H7 (cell line): ENCODE results near the gene PISD. TPM values are rescaled to one million over a fixed set of nuclear protein-coding genes. Genes with fewer than 3 reads are reported as not detected.

Experiments
- DNase-seq: peaks from one replicate; pipeline ENCODE4 v3.0.0; 2012
- H3K27me3 ChIP-seq: 2 replicates; pipeline ENCODE4 v1.6.0; 2011; ENCODE audit warnings: mild to moderate bottlenecking, low read length; ENCODE audit not compliant: control insufficient read depth, insufficient read depth
- H3K36me3 ChIP-seq: replicated peaks from 2 replicates; pipeline ENCODE4 v1.5.1; 2011; ENCODE audit warnings: low read length; ENCODE audit not compliant: control insufficient read depth, insufficient read depth
- H3K4me3 ChIP-seq: 2 replicates; pipeline ENCODE4 v1.5.1; 2011; ENCODE audit warnings: low read depth, mild to moderate bottlenecking, control low read depth, low read length, moderate library complexity; ENCODE audit not compliant: insufficient read depth
- total RNA-seq: library from RNA; depleted of rRNA; stranded (reverse); fragments of >200 nt; shearing (Covaris generic); gene quantifications from 2 replicates; pipeline ENCODE4 v1.2.3, GENCODE V29; 2014

PISD gene
- total RNA-seq, 1 experiment from 2014 or later = 70.2 TPM

- Histone ChIP-seq H3K27me3 (no peaks in the 10 kb centered on the region), H3K4me3 (no peak overlapping the region), H3K36me3 (peaks cover 1% of the 10 kb centered on the region; the same call in 1 of the 2 replicates)
- no peak for DNase-seq
Measured at GRCh38 chr22:31639436-31640039, 22.5 kb downstream of the PISD start.

- Histone ChIP-seq H3K27me3 (no peaks in the 10 kb centered on the region), H3K4me3 (no peak overlapping the region), H3K36me3 (peaks cover 1% of the 10 kb centered on the region; the same call in 1 of the 2 replicates)
- peak; percentile 35 for DNase-seq
Measured at GRCh38 chr22:31637891-31638618, 24.0 kb downstream of the PISD start.

GRCh38 chr22:31637447-31637890 is 24.5 kb downstream of the PISD start:
- no peak overlapping the region for H3K4me3 ChIP-seq
- H3K36me3 ChIP-seq = peaks cover 1% of the 10 kb centered on the region; the same call in 1 of the 2 replicates
- no peaks in the 10 kb centered on the region for H3K27me3 ChIP-seq
- DNase-seq = peak; percentile 36

GRCh38 chr22:31635638-31636306 is 26.2 kb downstream of the PISD start:
- H3K4me3 ChIP-seq = no peak overlapping the region
- H3K27me3 ChIP-seq = no peaks in the 10 kb centered on the region
- peaks cover 1% of the 10 kb centered on the region; the same call in 1 of the 2 replicates for H3K36me3 ChIP-seq
- no peak for DNase-seq

GRCh38 chr22:31631436-31631835 is 30.6 kb downstream of the PISD start:
- peak; percentile 58 for DNase-seq
- Histone ChIP-seq H3K27me3 (no peaks in the 10 kb centered on the region), H3K4me3 (peak overlapping the region; percentile 88), H3K36me3 (no peaks in the 10 kb centered on the region; the same call in none of the 2 replicates)

GRCh38 chr22:31630331-31631329 is 31.4 kb downstream of the PISD start:
- Histone ChIP-seq H3K27me3 (no peaks in the 10 kb centered on the region), H3K36me3 (no peaks in the 10 kb centered on the region; the same call in none of the 2 replicates), H3K4me3 (peak overlapping the region; percentile 88)
- peak; percentile 98 for DNase-seq

GRCh38 chr22:31629741-31630184 is 32.3 kb downstream of the PISD start:
- Histone ChIP-seq H3K27me3 (no peaks in the 10 kb centered on the region), H3K36me3 (no peaks in the 10 kb centered on the region; the same call in none of the 2 replicates), H3K4me3 (peak overlapping the region; percentile 88)
- no peak for DNase-seq

- Histone ChIP-seq H3K4me3 (no peak overlapping the region), H3K27me3 (no peaks in the 10 kb centered on the region), H3K36me3 (no peaks in the 10 kb centered on the region; the same call in none of the 2 replicates)
- DNase-seq = peak; percentile 72
Measured at GRCh38 chr22:31628969-31629708, 32.9 kb downstream of the PISD start.

GRCh38 chr22:31628362-31628761 is 33.7 kb downstream of the PISD start:
- no peaks in the 10 kb centered on the region; the same call in none of the 2 replicates for H3K36me3 ChIP-seq
- no peaks in the 10 kb centered on the region for H3K27me3 ChIP-seq
- peak; percentile 37 for DNase-seq
- no peak overlapping the region for H3K4me3 ChIP-seq

GRCh38 chr22:31627223-31627731 is 34.7 kb downstream of the PISD start:
- H3K4me3 ChIP-seq = no peak overlapping the region
- no peak for DNase-seq
- no peaks in the 10 kb centered on the region for H3K27me3 ChIP-seq
- H3K36me3 ChIP-seq = peaks cover 1% of the 10 kb centered on the region

GRCh38 chr22:31626427-31627150 is 35.4 kb downstream of the PISD start:
- H3K4me3 ChIP-seq = no peak overlapping the region
- DNase-seq = no peak
- peaks cover 3% of the 10 kb centered on the region for H3K36me3 ChIP-seq
- no peaks in the 10 kb centered on the region for H3K27me3 ChIP-seq

- Histone ChIP-seq H3K27me3 (no peaks in the 10 kb centered on the region), H3K4me3 (no peak overlapping the region; the same call in 1 of the 2 replicates), H3K36me3 (peaks cover 7% of the 10 kb centered on the region)
- DNase-seq = peak; percentile 97
Measured at GRCh38 chr22:31625661-31626426, 36.2 kb downstream of the PISD start.
